Heart left ventricle (tissue), 13 donors: Measurements from ENCODE around the gene RILPL1.

Experiments
- POLR2A ChIP-seq, 2 donors: fragments of 450-650 bp; IDR thresholded peaks; one replicate each; pipeline ENCODE4 v1.6.1; 2017; ENCODE audit warnings: antibody characterized with exemption in 2 of 2, mild to moderate bottlenecking in 2 of 2, moderate library complexity in 2 of 2
- TF ChIP-seq, protein P1 (sequence below), 12 donors: fragments of 200-600 bp; sonication (generic) in 4 of 12; IDR thresholded peaks; one replicate each; pipeline versions ENCODE4 v1.5.0 to v1.8.0; 2018 to 2022; ENCODE audit warnings: antibody characterized with exemption in 12 of 12, mild to moderate bottlenecking in 5 of 12
- donor health status: ischemic (EF 13 %, LVEDD 7.1; RV severe dilation, severe dysfunction).
- donor health status: DM: no; HTN: yes; CAD: no.
- donor health status: DM: no; HTN: no; CAD: no.
- donor health status: ischemic (EF 25% LVEDD 6.9; RV normal size, moderate dysfunction).
- donor health status: ischemic (EF 25% LVEDD 5.7; RV mildly dilated, moderate dysfunction).
- donor health status: ischemic (EF 35%, LVEDD 5.7; RV mildly dilated, moderate dysfunction).
- donor health status: nonischemic (EF 11% LVEDD 7.7; RV severe dilation, severe dysfunction).
- donor health status: DM: yes; HTN: yes; CAD: no.
- donor health status: PGD.
- donor health status: ischemic (EF 29% LVEDD 5.4; RV normal size, mild dysfunction).
- donor health status: nonischemic (EF 23%, LVEDD 6.1; RV moderate dilation, normal function).

DNA sequence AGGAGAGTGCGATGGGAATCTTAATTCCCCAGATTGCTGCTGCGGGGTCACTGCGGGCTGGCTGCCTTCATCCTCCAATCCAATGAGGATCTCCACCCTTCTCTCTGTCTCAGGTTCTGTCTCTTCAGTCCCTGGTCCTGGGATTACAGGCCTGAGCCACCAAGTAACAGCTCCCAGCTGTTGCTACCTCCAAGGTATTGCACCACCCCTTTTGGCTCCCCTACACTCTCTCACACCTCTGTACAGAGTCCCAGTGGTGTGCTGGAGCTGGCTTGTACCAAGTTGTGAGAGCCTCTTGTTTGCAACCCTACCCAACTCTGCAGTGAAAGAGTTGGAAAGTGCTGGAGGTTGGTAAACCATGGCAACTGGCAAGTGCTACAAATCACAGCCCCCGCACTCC is 10.0 kb upstream of the RILPL1 start:
- TF ChIP-seq, protein P1, sequence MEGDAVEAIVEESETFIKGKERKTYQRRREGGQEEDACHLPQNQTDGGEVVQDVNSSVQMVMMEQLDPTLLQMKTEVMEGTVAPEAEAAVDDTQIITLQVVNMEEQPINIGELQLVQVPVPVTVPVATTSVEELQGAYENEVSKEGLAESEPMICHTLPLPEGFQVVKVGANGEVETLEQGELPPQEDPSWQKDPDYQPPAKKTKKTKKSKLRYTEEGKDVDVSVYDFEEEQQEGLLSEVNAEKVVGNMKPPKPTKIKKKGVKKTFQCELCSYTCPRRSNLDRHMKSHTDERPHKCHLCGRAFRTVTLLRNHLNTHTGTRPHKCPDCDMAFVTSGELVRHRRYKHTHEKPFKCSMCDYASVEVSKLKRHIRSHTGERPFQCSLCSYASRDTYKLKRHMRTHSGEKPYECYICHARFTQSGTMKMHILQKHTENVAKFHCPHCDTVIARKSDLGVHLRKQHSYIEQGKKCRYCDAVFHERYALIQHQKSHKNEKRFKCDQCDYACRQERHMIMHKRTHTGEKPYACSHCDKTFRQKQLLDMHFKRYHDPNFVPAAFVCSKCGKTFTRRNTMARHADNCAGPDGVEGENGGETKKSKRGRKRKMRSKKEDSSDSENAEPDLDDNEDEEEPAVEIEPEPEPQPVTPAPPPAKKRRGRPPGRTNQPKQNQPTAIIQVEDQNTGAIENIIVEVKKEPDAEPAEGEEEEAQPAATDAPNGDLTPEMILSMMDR (IDR thresholded peaks at IDR 0.05), result no peak
- TF ChIP-seq POLR2A (IDR thresholded peaks at IDR 0.05), result no peak
